ENCODE data around the gene SH2D3C.
"Not testable (repeated sequence)": the region's sequence is repeated elsewhere in the genome, so short reads cannot be mapped to it uniquely, and the experiment has no call there.

SH2D3C gene

GRCh38 chr9:127763918-127764384 lies 14.5 kb downstream of the SH2D3C start:
- peaks cover 39% of the 10 kb centered on the region for H3K36me3 Mint-ChIP-seq (ENCODE audit: insufficient read depth)

GRCh38 chr9:127762111-127762676 lies 16.3 kb downstream of the SH2D3C start:
- Mint-ChIP-seq H3K4me1 (peaks cover 55% of the 10 kb centered on the region), H3K36me3 (ENCODE audit: insufficient read depth) (peaks cover 37% of the 10 kb centered on the region)

More at GRCh38 chr9:127763918-127764384, 14.5 kb downstream of the SH2D3C start:
- H3K27ac Mint-ChIP-seq (ENCODE audit: low read depth), result peak overlapping the region; percentile 96
- H3K27me3 Mint-ChIP-seq, result no peaks in the 10 kb centered on the region
- ATAC-seq (replicated peaks; ENCODE audit: extremely low read depth, poor library complexity, severe bottlenecking), result no peak
- H3K9me3 Mint-ChIP-seq, result no peaks in the 10 kb centered on the region
- H3K4me1 Mint-ChIP-seq, result peaks cover 64% of the 10 kb centered on the region
- H3K4me3 Mint-ChIP-seq, result peak overlapping the region; percentile 20
- DNase-seq (ENCODE audit: low spot score in 2 of 2), result no peak

GRCh38 chr9:127761491-127761956 lies 16.9 kb downstream of the SH2D3C start:
- DNase-seq (ENCODE audit: low spot score in 2 of 2) (no peak), ATAC-seq (replicated peaks; ENCODE audit: extremely low read depth, poor library complexity, severe bottlenecking) (no peak)
- peak overlapping the region; percentile 96 for H3K27ac Mint-ChIP-seq (ENCODE audit: low read depth)
- no peak overlapping the region for H3K4me3 Mint-ChIP-seq
- H3K4me1 Mint-ChIP-seq, result peaks cover 48% of the 10 kb centered on the region
- H3K36me3 Mint-ChIP-seq (ENCODE audit: insufficient read depth), result peaks cover 41% of the 10 kb centered on the region
- no peaks in the 10 kb centered on the region for H3K9me3 Mint-ChIP-seq
- H3K27me3 Mint-ChIP-seq, result no peaks in the 10 kb centered on the region

More at GRCh38 chr9:127762111-127762676, 16.3 kb downstream of the SH2D3C start:
- no peaks in the 10 kb centered on the region for H3K27me3 Mint-ChIP-seq
- peak overlapping the region; percentile 96 for H3K27ac Mint-ChIP-seq (ENCODE audit: low read depth)
- H3K9me3 Mint-ChIP-seq, result no peaks in the 10 kb centered on the region
- no peak for ATAC-seq (replicated peaks; ENCODE audit: extremely low read depth, poor library complexity, severe bottlenecking)
- no peak overlapping the region for H3K4me3 Mint-ChIP-seq
- no peak for DNase-seq (ENCODE audit: low spot score in 2 of 2)

GRCh38 chr9:127761061-127761460 lies 17.4 kb downstream of the SH2D3C start:
- Mint-ChIP-seq H3K4me3 (no peak overlapping the region), H3K27ac (ENCODE audit: low read depth) (no peak overlapping the region), H3K9me3 (no peaks in the 10 kb centered on the region), H3K27me3 (no peaks in the 10 kb centered on the region), H3K36me3 (ENCODE audit: insufficient read depth) (peaks cover 39% of the 10 kb centered on the region), H3K4me1 (peaks cover 43% of the 10 kb centered on the region)
- ATAC-seq (replicated peaks; ENCODE audit: extremely low read depth, poor library complexity, severe bottlenecking) (no peak), DNase-seq (ENCODE audit: low spot score in 2 of 2) (no peak)

GRCh38 chr9:127758843-127759242 lies 19.6 kb downstream of the SH2D3C start:
- no peak overlapping the region for H3K4me3 Mint-ChIP-seq
- DNase-seq (ENCODE audit: low spot score in 2 of 2) (no peak), ATAC-seq (replicated peaks; ENCODE audit: extremely low read depth, poor library complexity, severe bottlenecking) (no peak)
- H3K9me3 Mint-ChIP-seq, result no peaks in the 10 kb centered on the region
- H3K27me3 Mint-ChIP-seq, result no peaks in the 10 kb centered on the region
- peak overlapping the region; percentile 77 for H3K27ac Mint-ChIP-seq (ENCODE audit: low read depth)
- H3K36me3 Mint-ChIP-seq (ENCODE audit: insufficient read depth), result peaks cover 37% of the 10 kb centered on the region
- H3K4me1 Mint-ChIP-seq, result peaks cover 23% of the 10 kb centered on the region

- H3K27me3 Mint-ChIP-seq; ATAC-seq (replicated peaks; ENCODE audit: extremely low read depth, poor library complexity, severe bottlenecking); H3K4me3 Mint-ChIP-seq; H3K9me3 Mint-ChIP-seq; DNase-seq (ENCODE audit: low spot score in 2 of 2); H3K27ac Mint-ChIP-seq (ENCODE audit: low read depth): not testable (repeated sequence)
- Mint-ChIP-seq H3K36me3 (ENCODE audit: insufficient read depth) (peaks cover 37% of the 10 kb centered on the region), H3K4me1 (peaks cover 16% of the 10 kb centered on the region)
These were observed 21.7 kb downstream of the SH2D3C start for GRCh38 chr9:127756776-127757175.

GRCh38 chr9:127756233-127756632 lies 22.2 kb downstream of the SH2D3C start:
- ATAC-seq (replicated peaks; ENCODE audit: extremely low read depth, poor library complexity, severe bottlenecking), result no peak
- no peaks in the 10 kb centered on the region for H3K27me3 Mint-ChIP-seq
- DNase-seq (ENCODE audit: low spot score in 2 of 2), result no peak
- H3K9me3 Mint-ChIP-seq, result no peaks in the 10 kb centered on the region
- peaks cover 37% of the 10 kb centered on the region for H3K36me3 Mint-ChIP-seq (ENCODE audit: insufficient read depth)
- H3K4me1 Mint-ChIP-seq, result peaks cover 22% of the 10 kb centered on the region
- H3K27ac Mint-ChIP-seq (ENCODE audit: low read depth), result no peak overlapping the region
- H3K4me3 Mint-ChIP-seq, result no peak overlapping the region

- Mint-ChIP-seq H3K9me3 (no peaks in the 10 kb centered on the region), H3K36me3 (ENCODE audit: insufficient read depth) (peaks cover 42% of the 10 kb centered on the region), H3K4me1 (peaks cover 27% of the 10 kb centered on the region), H3K4me3 (no peak overlapping the region), H3K27ac (ENCODE audit: low read depth) (no peak overlapping the region), H3K27me3 (no peaks in the 10 kb centered on the region)
- DNase-seq (ENCODE audit: low spot score in 2 of 2) (no peak), ATAC-seq (replicated peaks; ENCODE audit: extremely low read depth, poor library complexity, severe bottlenecking) (no peak)
These were observed 23.1 kb downstream of the SH2D3C start for GRCh38 chr9:127755061-127756060.

GRCh38 chr9:127754099-127755060 lies 24.1 kb downstream of the SH2D3C start:
- ATAC-seq (replicated peaks; ENCODE audit: extremely low read depth, poor library complexity, severe bottlenecking), result no peak
- DNase-seq (ENCODE audit: low spot score in 2 of 2), result no peak
- Mint-ChIP-seq H3K9me3 (no peaks in the 10 kb centered on the region), H3K27ac (ENCODE audit: low read depth) (no peak overlapping the region), H3K27me3 (no peaks in the 10 kb centered on the region), H3K4me1 (peaks cover 29% of the 10 kb centered on the region), H3K4me3 (no peak overlapping the region), H3K36me3 (ENCODE audit: insufficient read depth) (peaks cover 40% of the 10 kb centered on the region)

- no peaks in the 10 kb centered on the region for H3K27me3 Mint-ChIP-seq
- ATAC-seq (replicated peaks; ENCODE audit: extremely low read depth, poor library complexity, severe bottlenecking), result no peak
- H3K27ac Mint-ChIP-seq (ENCODE audit: low read depth), result peak overlapping the region; percentile 35
- DNase-seq (ENCODE audit: low spot score in 2 of 2), result no peak
- H3K9me3 Mint-ChIP-seq, result no peaks in the 10 kb centered on the region
- H3K4me3 Mint-ChIP-seq, result no peak overlapping the region
- H3K4me1 Mint-ChIP-seq, result peaks cover 25% of the 10 kb centered on the region
- H3K36me3 Mint-ChIP-seq (ENCODE audit: insufficient read depth), result peaks cover 40% of the 10 kb centered on the region
These were observed 24.8 kb downstream of the SH2D3C start for GRCh38 chr9:127753622-127754021.

- DNase-seq (ENCODE audit: low spot score in 2 of 2), result no peak
- Mint-ChIP-seq H3K27me3 (no peaks in the 10 kb centered on the region), H3K36me3 (ENCODE audit: insufficient read depth) (peaks cover 43% of the 10 kb centered on the region), H3K9me3 (no peaks in the 10 kb centered on the region), H3K27ac (ENCODE audit: low read depth) (peak overlapping the region; percentile 35), H3K4me1 (peaks cover 24% of the 10 kb centered on the region), H3K4me3 (no peak overlapping the region)
- ATAC-seq (replicated peaks; ENCODE audit: extremely low read depth, poor library complexity, severe bottlenecking), result no peak
These were observed 25.3 kb downstream of the SH2D3C start for GRCh38 chr9:127753148-127753547.

Data from central memory CD8-positive, alpha-beta T cell (primary cell).